ENCODE results near the gene SYMPK.

The SYMPK gene

DNA sequence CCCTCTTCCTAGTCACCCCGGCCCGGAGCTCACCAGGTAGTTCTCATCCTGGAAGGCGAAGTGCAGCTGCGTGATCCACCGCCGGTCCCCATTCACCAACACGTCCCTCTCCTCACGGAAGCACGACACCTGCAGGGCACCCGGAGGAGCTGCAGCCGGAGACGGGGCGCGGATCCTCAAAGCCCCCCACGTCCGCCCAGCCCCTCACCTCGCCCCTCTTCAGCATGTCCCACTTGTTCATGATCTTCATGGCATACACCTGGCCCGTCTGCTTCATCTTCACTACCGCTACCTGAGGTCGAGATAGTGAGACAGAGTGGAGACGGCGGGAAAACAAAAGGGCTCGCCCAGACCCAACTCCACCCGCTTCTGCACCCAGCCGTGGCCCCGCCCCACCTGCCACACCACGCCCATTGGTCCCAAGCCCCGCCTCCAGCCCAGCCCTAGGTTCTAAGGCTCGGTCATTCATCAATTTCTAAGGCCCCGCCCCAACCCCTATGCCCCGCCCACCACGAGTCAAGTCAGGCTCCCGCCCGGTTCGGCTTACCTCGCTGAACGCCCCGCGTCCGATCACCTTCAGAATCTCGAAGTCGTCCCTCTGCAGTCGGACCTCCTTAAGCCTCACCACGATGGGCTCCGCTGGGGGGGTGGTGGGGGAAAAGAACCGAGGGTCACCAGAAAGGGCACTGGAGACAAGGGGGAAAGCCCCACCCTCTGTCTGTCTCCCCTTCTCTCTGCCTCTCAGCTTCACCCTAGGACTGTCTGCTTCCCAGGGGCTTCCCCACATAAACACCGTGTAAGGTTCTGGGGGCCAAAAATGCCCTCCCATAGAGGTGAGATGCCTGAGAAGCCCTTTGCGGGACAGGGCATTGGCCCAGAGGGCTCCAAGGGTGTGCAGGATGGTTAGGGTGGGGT lies 83.5 kb downstream of the SYMPK start:
- TF ChIP-seq CTCF (IDR thresholded peaks at IDR 0.05), result peak; percentile 64

GRCh38 chr19:45778010-45778661 lies 84.8 kb downstream of the SYMPK start:
- no peak for TF ChIP-seq CTCF (IDR thresholded peaks at IDR 0.05)

DNA sequence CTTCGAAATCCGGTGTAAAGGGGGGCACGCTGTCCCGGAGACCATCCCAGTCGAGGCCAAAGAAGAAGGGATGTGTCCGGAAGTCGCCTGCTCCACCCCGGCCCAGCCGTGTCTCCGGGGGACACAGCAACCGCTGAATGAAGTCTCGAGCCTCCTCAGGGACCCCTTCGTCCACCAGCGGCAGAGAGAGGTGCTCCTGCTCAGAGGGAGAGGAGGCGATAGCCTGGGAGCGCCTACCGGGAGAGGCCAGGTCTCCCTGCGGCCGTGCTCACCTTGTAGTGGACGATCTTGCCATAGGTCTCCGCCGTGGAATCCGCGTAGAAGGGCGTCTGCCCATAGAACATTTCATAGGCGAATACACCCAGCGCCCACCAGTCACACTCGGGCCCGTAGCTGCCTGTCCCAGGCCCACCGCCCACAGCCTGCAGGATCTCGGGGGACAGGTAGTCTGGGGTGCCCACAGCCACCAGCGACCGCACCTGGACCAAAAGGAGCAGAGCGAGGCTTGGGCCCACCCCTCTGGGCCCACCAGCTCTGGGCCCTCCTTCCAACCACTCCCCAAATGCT lies 85.5 kb downstream of the SYMPK start:
- TF ChIP-seq CTCF (IDR thresholded peaks at IDR 0.05), result no peak

DNA sequence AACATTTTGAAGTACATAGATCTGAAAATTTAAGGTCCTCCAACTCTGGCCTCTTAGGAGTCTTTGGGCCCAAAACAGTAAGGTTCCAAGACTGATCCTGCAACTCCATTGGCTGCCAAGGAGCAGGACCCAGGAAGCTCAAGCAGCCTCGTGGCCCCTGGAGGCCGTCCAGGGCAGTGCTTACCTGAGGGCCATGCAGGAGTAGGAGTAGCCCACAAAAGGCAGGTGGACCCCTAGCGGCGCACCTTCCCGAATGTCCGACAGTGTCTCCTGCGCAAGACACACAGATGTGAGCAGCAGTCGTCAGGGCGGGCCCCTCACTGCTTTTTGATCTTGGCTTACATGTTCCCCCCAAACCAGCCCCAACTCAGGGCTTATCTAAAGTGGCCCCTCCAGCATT lies 88.2 kb downstream of the SYMPK start:
- no peak for TF ChIP-seq CTCF (IDR thresholded peaks at IDR 0.05)

GRCh38 chr19:45773384-45773783 lies 89.6 kb downstream of the SYMPK start:
- no peak for TF ChIP-seq CTCF (IDR thresholded peaks at IDR 0.05)

- no peak for TF ChIP-seq CTCF (IDR thresholded peaks at IDR 0.05)
These were observed 90.0 kb downstream of the SYMPK start for GRCh38 chr19:45772912-45773311.

DNA sequence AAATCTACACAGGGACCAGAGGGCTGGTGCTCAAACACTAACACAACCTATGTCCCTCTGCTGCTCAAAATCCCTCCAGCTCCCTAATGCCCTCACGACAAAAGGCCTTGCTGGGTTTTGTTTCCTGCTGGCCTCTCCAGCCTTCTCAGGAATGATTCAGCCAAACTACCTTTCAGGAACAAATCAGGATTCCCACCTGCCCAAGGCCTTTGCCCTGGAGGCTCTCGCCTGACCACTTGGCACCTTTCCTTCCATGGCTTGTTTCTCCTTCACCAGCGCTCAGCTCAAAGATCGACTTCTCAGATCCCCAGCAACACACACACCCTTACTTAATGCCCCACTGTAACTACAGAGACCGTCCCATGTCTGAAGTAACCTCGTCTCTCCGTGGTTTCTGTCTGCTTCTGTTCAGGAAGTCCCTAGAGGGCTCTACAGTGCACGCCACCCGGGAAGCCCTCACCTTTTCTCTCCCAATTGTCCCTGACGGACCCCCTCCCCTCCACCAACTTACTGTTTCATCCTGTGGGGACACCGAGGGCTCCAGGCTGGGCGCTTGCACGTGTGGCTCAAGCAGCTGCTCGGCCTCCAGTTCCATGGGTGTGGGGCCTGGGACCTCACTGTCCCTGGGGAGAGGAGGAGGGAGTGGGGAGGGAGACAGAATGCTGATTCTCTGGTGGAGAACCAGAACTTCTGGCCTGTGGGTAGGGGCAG lies 90.7 kb downstream of the SYMPK start:
- no peak for TF ChIP-seq CTCF (IDR thresholded peaks at IDR 0.05)
